Mammary epithelial cell (primary cell): ENCODE measurements around the gene NBAS.
"Not testable (repeated sequence)": the region's sequence is repeated elsewhere in the genome, so short reads cannot be mapped to it uniquely, and the experiment has no call there.

Experiments used
- CTCF ChIP-seq, 2 donors: IDR thresholded peaks in 1 of 2; conservative IDR thresholded peaks in 1 of 2; 2 replicates each; pipeline ENCODE4 v1.5.1; 2011 to 2012; ENCODE audit warnings: inconsistent platforms in 2 of 2, low read length in 2 of 2, mild to moderate bottlenecking in 2 of 2, control low read depth in 1 of 2, low read depth in 1 of 2; ENCODE audit not compliant: insufficient read depth in 1 of 2; ENCODE audit errors: extremely low read depth in 1 of 2
- EZH2 ChIP-seq: IDR thresholded peaks from 2 replicates; pipeline ENCODE4 v1.6.1; 2012; ENCODE audit warnings: low read length, inconsistent platforms, borderline replicate concordance

- TF ChIP-seq CTCF (conservative IDR thresholded peaks at IDR 0.05 in 1 of 2, IDR thresholded peaks at IDR 0.05 in 1 of 2; ENCODE audit: extremely low read depth in 1 of 2, insufficient read depth in 1 of 2, low read depth in 1 of 2, low read length in 2 of 2); EZH2: not testable (repeated sequence)
Measured at GRCh38 chr2:15404511-15404910, 156.6 kb downstream of the NBAS start.
